Measurements from ENCODE around the gene NBDY.
"Not testable (repeated sequence)": the region's sequence is repeated elsewhere in the genome, so short reads cannot be mapped to it uniquely, and the experiment has no call there.

The NBDY gene

GRCh38 chrX:56764975-56765791 lies 36.1 kb downstream of the NBDY start:
- no peak for DNase-seq

GRCh38 chrX:56765811-56766553 lies 36.9 kb downstream of the NBDY start:
- DNase-seq = no peak

- DNase-seq = no peak
These were observed 37.7 kb downstream of the NBDY start for GRCh38 chrX:56766554-56767347.

- not testable (repeated sequence) for DNase-seq
These were observed 38.5 kb downstream of the NBDY start for GRCh38 chrX:56767348-56768119.

GRCh38 chrX:56768120-56768660 lies 39.1 kb downstream of the NBDY start:
- DNase-seq = not testable (repeated sequence)

GRCh38 chrX:56772675-56773521 lies 43.9 kb downstream of the NBDY start:
- not testable (repeated sequence) for DNase-seq

- DNase-seq = not testable (repeated sequence)
These were observed 44.5 kb downstream of the NBDY start for GRCh38 chrX:56773522-56774060.

- not testable (repeated sequence) for DNase-seq
These were observed 49.3 kb downstream of the NBDY start for GRCh38 chrX:56778099-56778923.

- not testable (repeated sequence) for DNase-seq
These were observed 50.0 kb downstream of the NBDY start for GRCh38 chrX:56778924-56779468.

- DNase-seq = not testable (repeated sequence)
These were observed 51.9 kb downstream of the NBDY start for GRCh38 chrX:56780681-56781649.

- no peak for DNase-seq
These were observed 53.3 kb downstream of the NBDY start for GRCh38 chrX:56782352-56782751.

- DNase-seq = no peak
These were observed 53.9 kb downstream of the NBDY start for GRCh38 chrX:56782791-56783449.

- DNase-seq = no peak
These were observed 54.4 kb downstream of the NBDY start for GRCh38 chrX:56783450-56783831.

GRCh38 chrX:56783996-56784620 lies 55.1 kb downstream of the NBDY start:
- DNase-seq = no peak

GRCh38 chrX:56784666-56785065 lies 55.6 kb downstream of the NBDY start:
- no peak for DNase-seq

- DNase-seq = no peak
These were observed 56.4 kb downstream of the NBDY start for GRCh38 chrX:56785442-56785841.

Measured in DMS153 (cell line).